Skeletal muscle cell (primary cell): ENCODE measurements around the gene MAP3K7CL.

Experiments used
- DNase-seq: peaks from one replicate; pipeline ENCODE4 v3.0.0-alpha.2; 2010; ENCODE audit warnings: low read depth
- H3K4me3 ChIP-seq: 2 replicates; pipeline ENCODE4 v1.5.1; 2011; ENCODE audit warnings: low read depth, mild to moderate bottlenecking, control low read depth, low read length, moderate library complexity

Gene MAP3K7CL

GRCh38 chr21:29213513-29214385 lies 83.3 kb downstream of the MAP3K7CL start:
- no peak overlapping the region for H3K4me3 ChIP-seq
- DNase-seq = no peak

DNA sequence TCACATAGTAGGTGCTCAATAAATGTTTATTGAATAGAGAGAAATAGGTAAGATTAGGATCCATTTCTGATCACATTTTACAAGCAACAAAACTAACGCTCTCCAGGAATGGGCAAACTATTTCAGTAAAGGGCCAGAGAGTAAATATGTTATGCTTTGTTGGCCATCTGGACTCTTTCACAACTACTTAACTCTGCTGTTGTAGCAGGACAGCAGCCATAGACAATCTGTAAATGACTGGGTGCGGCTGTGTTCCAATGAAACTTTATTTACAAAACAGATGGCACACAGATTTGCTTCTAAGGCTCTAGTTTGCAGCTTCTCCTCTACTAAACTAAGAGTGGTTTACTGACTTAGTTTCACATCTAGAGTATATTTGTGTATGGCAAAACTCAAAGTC lies 85.3 kb downstream of the MAP3K7CL start:
- DNase-seq = no peak
- H3K4me3 ChIP-seq = no peak overlapping the region

DNA sequence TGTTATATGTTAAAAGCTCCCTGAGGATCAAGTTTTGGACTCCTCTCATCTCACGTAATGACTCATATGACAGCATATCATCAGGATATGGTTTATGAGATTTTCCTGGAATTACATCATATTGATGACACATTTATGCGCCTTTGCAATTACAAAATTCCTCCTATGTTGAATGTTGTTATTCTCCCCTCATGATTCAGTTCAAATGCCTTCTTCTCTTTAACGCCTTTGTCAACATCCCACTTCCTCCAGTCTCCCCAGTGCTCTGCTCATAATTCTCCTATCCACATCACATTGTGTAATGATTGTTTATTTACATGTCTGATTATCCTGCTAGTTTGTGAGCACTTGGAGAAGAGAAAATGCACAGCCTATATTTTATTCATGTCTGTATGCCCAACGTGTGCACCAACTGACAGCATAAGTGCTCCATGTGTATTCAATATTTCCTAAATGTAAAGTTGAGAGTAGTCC lies 87.4 kb downstream of the MAP3K7CL start:
- DNase-seq = peak; percentile 96
- no peak overlapping the region for H3K4me3 ChIP-seq

DNA sequence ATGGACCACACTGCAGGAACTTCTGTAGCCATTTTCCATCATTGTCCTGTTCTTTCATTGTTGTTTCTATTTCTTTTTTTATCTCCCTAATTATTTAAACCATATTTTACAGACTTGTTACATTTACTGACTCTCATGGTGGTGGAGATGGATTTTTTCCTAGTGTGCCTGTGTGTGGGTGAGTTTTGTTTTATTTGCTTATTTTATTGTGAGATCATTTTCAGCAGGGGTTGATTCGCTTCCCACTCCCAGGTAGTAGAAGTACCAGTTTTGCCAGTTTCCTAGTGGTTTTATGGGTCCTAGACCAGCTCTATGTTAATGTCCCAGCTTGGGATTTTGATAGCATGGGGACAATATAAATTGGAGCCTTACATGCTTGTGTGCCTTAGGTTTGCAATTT lies 88.3 kb downstream of the MAP3K7CL start:
- DNase-seq = no peak
- H3K4me3 ChIP-seq = no peak overlapping the region

DNA sequence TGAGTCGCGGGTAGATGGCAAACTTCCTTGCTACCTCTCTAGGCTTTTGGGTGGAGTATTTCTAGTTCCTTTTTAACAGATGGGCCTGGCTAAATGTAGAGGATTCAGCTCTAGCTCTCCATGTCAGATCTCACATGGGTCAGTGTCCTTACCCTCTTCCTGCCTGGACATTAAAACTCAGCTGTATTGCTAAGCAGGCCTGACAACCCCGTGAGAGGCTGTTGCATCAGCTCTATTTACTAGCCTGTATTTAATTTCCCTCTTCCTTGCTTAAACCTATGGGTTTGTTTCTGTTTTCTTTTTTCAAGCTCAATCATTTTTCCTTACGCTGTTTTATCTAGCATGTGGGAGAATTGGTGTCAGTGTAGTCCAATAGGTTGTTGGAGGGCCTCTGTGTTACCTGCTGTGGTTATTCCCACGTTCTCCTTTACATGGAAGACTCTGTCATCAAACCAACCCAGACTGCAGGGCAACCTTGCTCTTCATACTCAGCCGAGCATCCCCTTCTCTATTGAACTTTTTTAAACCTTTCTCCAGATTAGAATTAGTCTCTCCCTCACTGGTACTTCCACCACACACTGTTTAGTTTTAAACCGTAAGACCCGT lies 88.8 kb downstream of the MAP3K7CL start:
- no peak overlapping the region for H3K4me3 ChIP-seq
- no peak for DNase-seq

- peak; percentile 55 for DNase-seq
- no peak overlapping the region for H3K4me3 ChIP-seq
Observed at GRCh38 chr21:29221253-29221744, 90.9 kb downstream of the MAP3K7CL start.

GRCh38 chr21:29224006-29224405 lies 93.6 kb downstream of the MAP3K7CL start:
- no peak for DNase-seq
- H3K4me3 ChIP-seq = no peak overlapping the region
